ENCODE results near the gene HEATR5B.
"Not testable (repeated sequence)": the region's sequence is repeated elsewhere in the genome, so short reads cannot be mapped to it uniquely, and the experiment has no call there.

The HEATR5B gene

GRCh38 chr2:37061013-37061711 is 23.0 kb downstream of the HEATR5B start:
- DNase-seq, result no peak

GRCh38 chr2:37060446-37060845 is 23.7 kb downstream of the HEATR5B start:
- DNase-seq, result no peak

- no peak for DNase-seq
Observed at GRCh38 chr2:37059841-37060240, 24.3 kb downstream of the HEATR5B start.

GRCh38 chr2:37052600-37053332 is 31.4 kb downstream of the HEATR5B start:
- DNase-seq, result no peak

GRCh38 chr2:37039580-37039979 is 44.6 kb downstream of the HEATR5B start:
- no peak for DNase-seq

GRCh38 chr2:37037771-37038170 is 46.4 kb downstream of the HEATR5B start:
- DNase-seq, result no peak

- DNase-seq, result no peak
Observed at GRCh38 chr2:37029758-37030157, 54.4 kb downstream of the HEATR5B start.

GRCh38 chr2:37026050-37026449 is 58.1 kb downstream of the HEATR5B start:
- DNase-seq, result no peak

GRCh38 chr2:37020887-37021796 is 63.0 kb downstream of the HEATR5B start:
- no peak for DNase-seq

GRCh38 chr2:37020212-37020886 is 63.8 kb downstream of the HEATR5B start:
- no peak for DNase-seq

- DNase-seq, result no peak
Observed at GRCh38 chr2:37013315-37013641, 70.9 kb downstream of the HEATR5B start.

GRCh38 chr2:37011130-37011529 is 73.0 kb downstream of the HEATR5B start:
- no peak for DNase-seq

GRCh38 chr2:37005118-37005868 is 78.9 kb downstream of the HEATR5B start:
- no peak for DNase-seq

- DNase-seq, result no peak
Observed at GRCh38 chr2:37000988-37001556, 83.1 kb downstream of the HEATR5B start.

- no peak for DNase-seq
Observed at GRCh38 chr2:37000318-37000717, 83.9 kb downstream of the HEATR5B start.

- DNase-seq, result not testable (repeated sequence)
Observed at GRCh38 chr2:36999416-36999815, 84.8 kb downstream of the HEATR5B start.

GRCh38 chr2:36993841-36994620 is 90.1 kb downstream of the HEATR5B start:
- no peak for DNase-seq

GRCh38 chr2:36988008-36988407 is 96.2 kb downstream of the HEATR5B start:
- DNase-seq, result no peak

- no peak for DNase-seq
Observed at GRCh38 chr2:36982467-36982866, 101.7 kb downstream of the HEATR5B start.

- DNase-seq, result no peak
Observed at GRCh38 chr2:36981911-36982310, 102.3 kb downstream of the HEATR5B start.

GRCh38 chr2:36979007-36979406 is 105.2 kb downstream of the HEATR5B start:
- DNase-seq, result not testable (repeated sequence)

All from NCI-H187 (cell line).